CD14-positive monocyte (primary cell): ENCODE data around the gene CTNNA2. TPM values are rescaled to one million over a fixed set of nuclear protein-coding genes. Genes with fewer than 3 reads are reported as not detected.

Experiments
- DNase-seq, 3 donors: peaks; one replicate each; pipeline ENCODE4 v3.0.0-alpha.2; 2011 to 2022
- H2AFZ ChIP-seq: 2 replicates; pipeline ENCODE4 v1.6.0; 2012; ENCODE audit warnings: mild to moderate bottlenecking, low read depth, low read length, inconsistent platforms; ENCODE audit not compliant: insufficient read depth, poor library complexity, severe bottlenecking
- H3K27ac ChIP-seq, 2 donors: 1 replicate in 1 of 2; 2 replicates in 1 of 2; pipeline ENCODE4 v1.5.1; 2012 to 2013; ENCODE audit warnings: low read length in 2 of 2, control low read depth in 1 of 2, inconsistent platforms in 1 of 2, low read depth in 1 of 2, mild to moderate bottlenecking in 1 of 2
- H3K27me3 ChIP-seq, 2 donors: one replicate each; pipeline versions ENCODE4 v1.6.0 to v1.6.1; 2011 to 2013; ENCODE audit warnings: low read length in 2 of 2; ENCODE audit not compliant: control insufficient read depth in 2 of 2, insufficient read depth in 2 of 2
- H3K36me3 ChIP-seq, 2 donors: replicated peaks in 1 of 2; 1 replicate in 1 of 2; 2 replicates in 1 of 2; pipeline versions ENCODE4 v1.5.1 to v1.6.1; 2012 to 2013; ENCODE audit warnings: low read length in 2 of 2, control low read depth in 1 of 2, inconsistent platforms in 1 of 2, mild to moderate bottlenecking in 1 of 2; ENCODE audit not compliant: insufficient read depth in 2 of 2, control insufficient read depth in 1 of 2
- H3K4me1 ChIP-seq, 2 donors: 1 replicate in 1 of 2; 2 replicates in 1 of 2; pipeline versions ENCODE4 v1.5.1 to v1.6.1; 2012 to 2013; ENCODE audit warnings: low read length in 2 of 2, control low read depth in 1 of 2, inconsistent platforms in 1 of 2, mild to moderate bottlenecking in 1 of 2, moderate library complexity in 1 of 2; ENCODE audit not compliant: insufficient read depth in 2 of 2, control insufficient read depth in 1 of 2
- H3K4me2 ChIP-seq: replicated peaks from 2 replicates; pipeline ENCODE3; 2012; ENCODE audit warnings: low read length, moderate library complexity, mild to moderate bottlenecking; ENCODE audit not compliant: poor library complexity, severe bottlenecking; ENCODE audit errors: extremely low read depth
- H3K4me3 ChIP-seq, 3 experiments: fragments of 200-600 bp in 1 of 3; sonication (generic) in 1 of 3; replicated peaks in 1 of 3; 1 replicate in 2 of 3; 2 replicates in 1 of 3; pipeline ENCODE4 v1.5.1; 2011 to 2013; ENCODE audit warnings: low read length in 3 of 3, mild to moderate bottlenecking in 3 of 3, control low read depth in 2 of 3, low read depth in 2 of 3, inconsistent platforms in 1 of 3, moderate library complexity in 1 of 3
- H3K79me2 ChIP-seq: 2 replicates; pipeline ENCODE4 v1.6.0; 2012; ENCODE audit warnings: mild to moderate bottlenecking, control low read depth, inconsistent platforms, low read length, moderate library complexity; ENCODE audit not compliant: insufficient read depth
- H3K9ac ChIP-seq: 2 replicates; pipeline ENCODE4 v1.6.0; 2017; ENCODE audit warnings: low read length, mild to moderate bottlenecking; ENCODE audit not compliant: insufficient read depth, poor library complexity, severe bottlenecking
- H3K9me3 ChIP-seq, 2 donors: replicated peaks in 1 of 2; 1 replicate in 1 of 2; 2 replicates in 1 of 2; pipeline versions ENCODE4 v1.5.1 to v1.6.1; 2012 to 2013; ENCODE audit warnings: low read length in 2 of 2, control low read depth in 1 of 2; ENCODE audit not compliant: control insufficient read depth in 1 of 2, insufficient read depth in 1 of 2
- H4K20me1 ChIP-seq: 2 replicates; pipeline ENCODE4 v1.6.0; 2012; ENCODE audit warnings: mild to moderate bottlenecking, low read length, control low read depth, moderate library complexity; ENCODE audit not compliant: insufficient read depth
- H3K27ac Mint-ChIP-seq, 7 donors: one replicate each; pipeline ENCODE4 v1.8.0; 2020; ENCODE audit warnings: mild to moderate bottlenecking in 7 of 7, mixed read lengths in 7 of 7, moderate library complexity in 6 of 7, inconsistent platforms in 2 of 7
- H3K27me3 Mint-ChIP-seq, 3 donors: one replicate each; pipeline ENCODE4 v1.8.0; 2021 to 2022; ENCODE audit warnings: low read depth in 3 of 3, mild to moderate bottlenecking in 3 of 3, mixed read lengths in 3 of 3, moderate library complexity in 3 of 3, inconsistent platforms in 1 of 3
- H3K36me3 Mint-ChIP-seq, 2 donors: one replicate each; pipeline ENCODE4 v1.8.0; 2020; ENCODE audit warnings: mixed read lengths in 2 of 2, inconsistent platforms in 1 of 2, mild to moderate bottlenecking in 1 of 2
- H3K4me1 Mint-ChIP-seq: one replicate; pipeline ENCODE4 v1.8.0; 2020; ENCODE audit warnings: mild to moderate bottlenecking, mixed read lengths
- H3K4me3 Mint-ChIP-seq, 2 donors: one replicate each; pipeline ENCODE4 v1.8.0; 2020; ENCODE audit warnings: mild to moderate bottlenecking in 2 of 2, mixed read lengths in 2 of 2, moderate library complexity in 1 of 2
- H3K9me3 Mint-ChIP-seq, 7 donors: one replicate each; pipeline ENCODE4 v1.8.0; 2020 to 2022; ENCODE audit warnings: mixed read lengths in 7 of 7, mild to moderate bottlenecking in 6 of 7, moderate library complexity in 6 of 7, inconsistent platforms in 2 of 7
- CTCF ChIP-seq: fragments of 200-600 bp; IDR thresholded peaks from one replicate; pipeline ENCODE4 v1.8.0; 2022; ENCODE audit warnings: antibody characterized with exemption, mild to moderate bottlenecking
- WGBS: methylation state at CpG from one replicate; pipeline ENCODE4 v1.1.5; 2013; ENCODE audit warnings: missing lambda C conversion rate; ENCODE audit not compliant: insufficient coverage; 5-methylcytosine and 5-hydroxymethylcytosine counted together
- intact Hi-C, 2 donors: fragments of 100-400 bp; cut with micrococcal nuclease; formaldehyde crosslinking; loops; one replicate each; pipeline versions ENCODE4 v1.15.0 to v1.15.1; 2023
- polyA plus RNA-seq, 3 donors: library from polyadenylated mRNA; depleted of rRNA in 1 of 3; unstranded in 2 of 3; stranded (reverse) in 1 of 3; fragments of 300-500 nt in 2 of 3; fragments of >200 nt in 1 of 3; fragmentation: Illumina TruSeq in 2 of 3; gene quantifications; 1 replicate in 2 of 3; 2 replicates in 1 of 3; pipeline ENCODE4 v1.2.3, GENCODE V29; 2012 to 2021

CTNNA2 gene
- polyA plus RNA-seq, 3 donors = not detected

DNA sequence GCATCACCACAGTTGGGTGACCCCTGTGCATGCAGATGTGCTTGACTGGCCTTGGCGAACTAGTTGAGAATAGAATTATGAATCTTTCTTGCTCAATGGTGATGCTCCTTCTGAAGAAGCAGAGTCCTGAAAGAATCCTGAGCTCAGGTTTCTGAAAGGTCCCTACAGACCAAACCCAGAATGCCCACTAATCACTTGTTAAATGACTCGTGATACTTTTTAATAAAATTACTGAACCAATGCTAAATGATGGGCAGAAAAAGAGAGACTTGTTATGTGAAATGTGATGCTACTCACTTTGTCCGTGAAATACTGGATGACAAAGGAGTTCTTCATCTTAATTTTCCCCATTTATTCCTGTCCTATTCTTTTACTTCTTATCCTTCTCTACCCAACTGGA, 1055.2 kb downstream of the CTNNA2 start:
- H3K9me3 ChIP-seq = no peaks in the 10 kb centered on the region
- no peak overlapping the region for H3K4me3 ChIP-seq
- TF ChIP-seq CTCF = no peak
- H3K79me2 ChIP-seq = no peaks in the 10 kb centered on the region
- no peaks in the 10 kb centered on the region for H3K36me3 ChIP-seq
- Mint-ChIP-seq H3K27me3 (no peaks in the 10 kb centered on the region), H3K27ac (no peak overlapping the region), H3K36me3 (no peaks in the 10 kb centered on the region), H3K4me1 (no peaks in the 10 kb centered on the region), H3K4me3 (no peak overlapping the region), H3K9me3 (peaks cover 0 to 8% (median 1%) of the 10 kb centered on the region in 7 donors)
- H3K9ac ChIP-seq = no peak overlapping the region
- H2AFZ ChIP-seq = no peak overlapping the region
- H3K27me3 ChIP-seq = no peaks in the 10 kb centered on the region
- intact Hi-C loops = no loop called here
- 80% methylated on average over 1 of the region's 3 CpGs for WGBS
- no peak for DNase-seq
- H3K27ac ChIP-seq = no peak overlapping the region
- no peak overlapping the region for H3K4me2 ChIP-seq
- no peaks in the 10 kb centered on the region for H4K20me1 ChIP-seq
- no peaks in the 10 kb centered on the region for H3K4me1 ChIP-seq

DNA sequence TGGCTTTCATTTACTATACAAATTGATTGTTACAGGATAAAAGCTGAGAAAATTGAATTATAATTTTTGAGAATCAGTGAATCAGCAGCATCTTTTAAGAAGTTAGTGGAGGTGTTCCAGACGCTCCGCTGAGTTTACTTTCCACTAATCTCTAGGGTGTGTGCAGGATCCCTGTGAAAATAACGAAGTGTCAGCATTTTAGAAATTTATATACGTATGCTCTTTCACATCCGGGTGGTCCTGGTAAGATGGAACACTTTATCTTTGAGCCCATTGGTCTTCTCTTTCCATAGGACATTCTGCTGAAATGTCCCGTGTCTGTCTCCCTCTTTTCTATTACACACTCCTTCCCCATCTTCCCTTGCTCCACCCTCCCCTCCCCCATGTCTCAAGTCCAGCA, 1060.3 kb downstream of the CTNNA2 start:
- Histone ChIP-seq H3K36me3 (no peaks in the 10 kb centered on the region), H3K4me1 (no peaks in the 10 kb centered on the region), H2AFZ (no peak overlapping the region), H3K4me2 (no peak overlapping the region), H3K9me3 (peaks cover 0 to 3% of the 10 kb centered on the region in 2 donors), H4K20me1 (no peaks in the 10 kb centered on the region), H3K27me3 (no peaks in the 10 kb centered on the region), H3K9ac (no peak overlapping the region), H3K79me2 (no peaks in the 10 kb centered on the region), H3K27ac (no peak overlapping the region), H3K4me3 (no peak overlapping the region)
- TF ChIP-seq CTCF = no peak
- 95% methylated on average over 5 of the region's 6 CpGs for WGBS
- DNase-seq = no peak
- Mint-ChIP-seq H3K36me3 (no peaks in the 10 kb centered on the region), H3K27ac (no peak overlapping the region), H3K4me1 (no peaks in the 10 kb centered on the region), H3K27me3 (no peaks in the 10 kb centered on the region), H3K9me3 (peaks cover 0 to 15% (median 0%) of the 10 kb centered on the region in 7 donors), H3K4me3 (no peak overlapping the region)
- intact Hi-C loops = no loop called here
